Measurements from ENCODE around the gene PLIN4. TPM values are rescaled to one million over a fixed set of nuclear protein-coding genes. Genes with fewer than 3 reads are reported as not detected.

PLIN4 gene
- total RNA-seq, 1 experiment from 2014 or later, result 1.8 TPM

DNA sequence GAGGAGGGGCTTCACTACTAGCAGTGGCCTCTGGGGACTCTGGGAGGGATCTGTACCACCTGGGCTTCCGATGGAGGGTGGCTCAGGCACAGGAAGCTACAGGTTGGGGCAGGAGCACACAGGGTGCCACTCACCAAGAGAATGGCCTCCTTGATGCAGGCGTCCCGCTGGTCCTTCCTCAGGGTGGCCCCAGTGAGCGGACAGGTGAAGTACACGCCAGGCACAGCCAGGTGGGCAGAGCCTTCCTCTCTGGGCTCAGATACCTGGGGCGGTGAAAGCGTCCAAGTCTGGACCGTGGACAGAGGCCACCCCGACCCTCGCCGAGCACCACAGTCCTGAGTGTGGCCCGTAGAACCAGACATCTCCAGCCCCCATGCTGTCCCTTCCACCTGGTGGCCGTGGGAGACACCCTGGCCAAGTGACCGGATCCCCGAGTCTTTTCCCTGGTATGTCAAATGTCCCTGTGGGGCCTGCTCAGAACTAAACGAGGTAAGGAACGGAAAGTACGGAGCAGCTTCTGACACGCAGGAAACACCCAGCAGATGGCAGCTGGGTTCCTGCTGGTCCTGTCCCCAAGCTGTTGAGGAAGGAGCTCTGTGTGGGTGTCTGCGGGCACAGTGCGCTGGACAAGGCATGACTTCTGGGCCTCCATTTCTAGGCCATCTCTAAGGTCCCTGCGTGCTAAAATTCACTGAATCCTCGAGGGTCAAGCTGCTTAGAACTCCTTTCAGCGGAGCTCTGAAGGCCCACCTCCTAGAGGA, 65.9 kb downstream of the PLIN4 start:
- POLR2A ChIA-PET, result no interaction called here
- peaks cover 74% of the 10 kb centered on the region for H3K36me3 Mint-ChIP-seq (ENCODE audit: insufficient read depth, unreplicated experiment)
- intact Hi-C loops (cut with micrococcal nuclease), result no loop called here
- DNase-seq (ENCODE audit: unreplicated experiment), result no peak
- no peak overlapping the region for H3K27ac Mint-ChIP-seq (ENCODE audit: low read depth, unreplicated experiment)
- CTCF ChIA-PET, result interaction anchor here (0.6 kb wide), 1 partner anchor 321 kb away, joined by 3 read pairs; no protein-coding TSS in a partner anchor
- H3K27me3 Mint-ChIP-seq (ENCODE audit: insufficient read depth, unreplicated experiment), result no peaks in the 10 kb centered on the region
- TF ChIP-seq CTCF (IDR thresholded peaks at IDR 0.05; ENCODE audit: unreplicated experiment), result no peak
- H3K4me3 Mint-ChIP-seq (ENCODE audit: unreplicated experiment), result no peak overlapping the region
- BruUV-seq (replicated peaks), result no TSS peak
- peaks cover 22% of the 10 kb centered on the region for H3K4me1 Mint-ChIP-seq (ENCODE audit: insufficient read depth, unreplicated experiment)
- no peaks in the 10 kb centered on the region for H3K9me3 Mint-ChIP-seq (ENCODE audit: unreplicated experiment)

Other genes starting within 250 kb of the PLIN4 start
- not detected in 2 replicates for gene SHD, start 239.2 kb downstream of the PLIN4 start, total RNA-seq (2022)
- not detected in 2 replicates for gene TMIGD2, start 216.1 kb downstream of the PLIN4 start, total RNA-seq (2022)
- gene FSD1, start 213.9 kb downstream of the PLIN4 start, total RNA-seq (2022), result not detected in 2 replicates
- gene STAP2, start 179.7 kb downstream of the PLIN4 start, total RNA-seq (2022), result 14.8 and 20.3 TPM in 2 replicates
- 2.4 and 7.2 TPM in 2 replicates for gene MPND, start 174.9 kb downstream of the PLIN4 start, total RNA-seq (2022)
- 94.4 and 106 TPM in 2 replicates for gene SH3GL1, start 117.9 kb downstream of the PLIN4 start, total RNA-seq (2022)
- gene CHAF1A, start 115.8 kb downstream of the PLIN4 start, total RNA-seq (2022), result 15.3 and 16.7 TPM in 2 replicates
- gene UBXN6, start 60.7 kb downstream of the PLIN4 start, total RNA-seq (2022), result 94.8 and 110 TPM in 2 replicates
- 46.3 and 53.8 TPM in 2 replicates for gene HDGFL2, start 46.2 kb downstream of the PLIN4 start, total RNA-seq (2022)
- gene PLIN5, start 16.7 kb upstream of the PLIN4 start, total RNA-seq (2022), result not detected in 2 replicates
- 0.33 and 0.56 TPM in 2 replicates for gene LRG1, start 21.6 kb upstream of the PLIN4 start, total RNA-seq (2022)
- gene SEMA6B, start 41.2 kb upstream of the PLIN4 start, total RNA-seq (2022), result 0.20 and 0.54 TPM in 2 replicates
- 2.7 and 3.6 TPM in 2 replicates for gene TNFAIP8L1, start 121.0 kb upstream of the PLIN4 start, total RNA-seq (2022)
- 188 and 231 TPM in 2 replicates for gene MYDGF, start 151.9 kb upstream of the PLIN4 start, total RNA-seq (2022)
- gene DPP9, start 205.4 kb upstream of the PLIN4 start, total RNA-seq (2022), result 90.6 and 100 TPM in 2 replicates

Measured in MCF 10A (cell line).